Activated CD4-positive, alpha-beta T cell treated with anti-CD3 and anti-CD28 coated beads, Interleukin-2, Interleukin-6, amounts not matched to agents 100 ng/mL and 50 ng/mL, durations not matched to agents 16 hours and 8 hours (primary cell): ENCODE data around the gene NCBP3.

ENCODE experiments used
- DNase-seq: peaks from one replicate; pipeline ENCODE4 v3.0.0-alpha.2; 2020

NCBP3 gene

DNA sequence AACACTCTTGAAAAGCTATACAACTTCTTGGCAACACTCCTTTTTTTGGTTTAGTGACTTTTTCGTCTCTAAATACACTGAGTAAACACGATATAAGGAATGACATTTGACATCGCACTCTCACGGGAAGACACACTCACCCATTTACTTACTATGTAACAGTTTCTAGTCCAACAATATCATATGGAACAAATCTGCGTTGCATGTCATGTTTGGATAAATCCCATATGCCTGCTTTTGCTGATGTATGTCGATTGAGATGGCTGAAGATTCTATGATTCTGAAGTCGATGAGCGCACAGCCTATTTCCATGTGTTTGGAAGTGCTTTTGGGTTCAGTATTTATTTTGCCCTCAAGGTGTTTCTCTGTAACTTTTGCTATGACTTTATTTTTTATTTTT lies 63.3 kb downstream of the NCBP3 start:
- no peak for DNase-seq

DNA sequence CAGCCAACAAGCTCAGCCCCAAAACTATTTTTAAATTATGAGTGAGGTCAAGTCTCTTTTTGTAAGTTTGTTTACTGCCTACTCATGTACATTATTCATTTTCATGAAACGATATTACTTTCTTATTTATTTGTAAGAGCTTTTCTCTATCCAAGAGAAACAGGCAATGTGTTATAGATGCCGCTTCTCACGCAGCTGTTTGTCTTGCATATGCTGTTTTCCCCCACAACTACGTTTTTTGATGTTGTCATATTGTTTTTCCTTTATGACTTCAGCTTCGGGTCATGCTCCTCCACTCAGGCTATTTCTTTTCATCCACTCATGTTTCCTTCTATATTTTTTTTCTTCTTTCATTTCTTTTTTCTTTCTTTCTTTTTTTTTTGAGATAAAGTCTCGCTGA lies 65.1 kb downstream of the NCBP3 start:
- no peak for DNase-seq

DNA sequence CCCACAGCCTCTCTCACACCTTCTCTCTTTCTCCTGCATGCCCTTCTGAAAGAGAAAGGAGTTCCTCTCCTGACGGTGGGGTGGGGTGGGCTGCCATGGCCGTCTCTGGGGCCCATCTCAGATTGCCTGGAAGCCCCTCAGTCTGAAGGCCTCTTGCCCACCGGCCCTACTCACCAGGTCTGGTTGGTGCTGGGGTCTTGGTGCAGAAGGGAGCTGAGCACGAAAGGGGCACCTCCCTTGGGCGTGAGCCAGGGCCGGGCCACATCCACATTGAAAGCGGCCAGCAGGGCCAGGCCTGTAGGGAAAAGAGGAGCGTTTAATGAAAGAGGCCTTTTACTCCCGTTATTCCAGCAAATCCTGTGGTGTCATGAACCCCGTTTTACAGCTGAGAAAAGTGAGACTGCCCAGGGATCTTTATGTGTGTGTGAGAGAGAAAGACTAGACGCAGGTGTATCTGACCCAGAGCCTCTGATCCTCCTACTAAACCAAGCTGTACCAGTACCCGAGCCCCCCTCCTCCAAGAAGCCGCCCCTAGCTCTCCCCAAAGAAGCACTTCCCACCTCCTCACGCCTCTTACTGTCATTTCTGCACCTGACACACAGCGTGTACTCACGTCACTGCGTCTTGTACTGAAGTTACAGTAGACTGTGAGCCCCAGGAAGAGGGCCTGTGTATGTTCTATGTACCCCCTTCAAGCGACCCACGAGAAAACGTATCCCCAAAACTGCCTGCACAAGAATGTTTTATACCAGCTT lies 68.5 kb downstream of the NCBP3 start:
- DNase-seq = no peak

DNA sequence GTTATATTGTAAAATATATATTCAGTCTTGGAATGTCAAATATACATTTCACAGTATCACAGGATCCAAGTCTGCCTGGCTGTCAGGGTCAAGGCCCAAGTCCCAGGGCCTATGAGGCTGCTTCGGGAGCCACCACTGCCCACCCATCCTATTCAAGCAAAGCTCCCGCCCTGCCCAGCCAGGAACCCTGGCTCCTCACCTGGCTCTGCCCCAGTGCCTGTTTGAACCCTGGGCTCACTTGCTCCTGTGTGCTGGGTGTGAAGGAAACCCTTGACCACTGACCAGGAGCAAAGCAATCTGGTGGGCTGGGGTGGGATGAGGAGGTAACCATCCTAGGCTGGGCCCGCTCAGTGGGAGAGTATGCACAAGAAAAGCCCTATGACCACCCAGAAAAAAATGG lies 72.1 kb downstream of the NCBP3 start:
- DNase-seq = no peak

GRCh38 chr17:3773511-3773910 lies 72.5 kb downstream of the NCBP3 start:
- DNase-seq = no peak

DNA sequence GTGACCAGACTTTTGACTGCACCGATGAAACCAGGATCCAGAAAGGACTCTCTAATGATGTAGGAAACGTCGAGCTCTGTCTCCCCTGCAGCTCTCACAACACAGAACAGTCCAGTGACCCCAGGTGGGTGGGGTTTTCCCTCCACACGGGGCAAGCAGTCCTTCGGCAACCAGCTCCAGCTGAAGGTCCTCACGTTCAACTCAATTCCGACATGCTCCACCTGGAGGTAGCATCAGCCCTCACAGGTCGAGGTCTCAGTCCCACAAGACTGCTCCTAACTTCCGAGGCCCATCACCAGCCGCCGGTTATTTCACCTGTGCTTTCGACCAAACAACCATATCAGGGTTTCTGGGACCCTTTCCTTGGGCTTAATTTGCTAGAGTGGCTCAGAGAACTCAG lies 73.3 kb downstream of the NCBP3 start:
- DNase-seq = no peak

DNA sequence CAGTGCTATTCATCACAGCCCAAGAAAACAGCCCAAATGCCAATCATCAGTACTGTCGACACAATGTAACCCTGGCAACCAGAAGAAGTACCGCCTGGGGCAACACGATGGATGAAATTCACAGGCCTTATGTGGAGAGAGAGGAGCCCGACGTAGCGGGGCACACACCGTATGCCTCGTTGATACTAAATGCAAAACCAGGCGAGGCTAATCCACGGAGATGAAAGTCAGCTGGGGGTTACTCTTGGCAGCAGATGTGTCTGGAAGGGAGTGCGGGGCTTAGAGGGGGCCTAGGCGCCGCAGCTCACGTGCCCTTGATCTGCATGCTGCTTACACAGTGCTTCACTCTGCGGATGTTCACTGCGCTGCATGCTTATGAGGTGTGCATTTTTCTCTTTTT lies 74.9 kb downstream of the NCBP3 start:
- DNase-seq = no peak

DNA sequence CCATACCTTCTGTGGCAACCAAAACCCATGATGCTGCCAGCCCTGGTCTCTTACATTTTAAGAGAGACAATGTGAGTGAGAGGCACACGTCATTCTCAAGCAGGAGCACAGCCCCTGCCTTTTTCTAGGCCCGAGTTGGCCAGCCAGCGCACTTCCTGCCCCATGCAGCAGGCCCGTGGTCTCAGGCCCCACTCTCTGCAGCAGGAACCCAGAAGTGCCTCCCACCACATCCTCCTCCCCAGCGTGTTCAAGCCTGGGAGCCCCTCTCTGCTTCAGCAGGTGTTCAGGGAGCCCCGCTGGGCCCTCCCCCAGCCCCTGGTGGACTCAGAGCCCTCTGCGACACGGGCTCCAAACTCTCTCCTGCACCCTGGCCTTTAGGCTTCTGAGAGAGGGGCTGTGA lies 75.6 kb downstream of the NCBP3 start:
- DNase-seq = no peak

GRCh38 chr17:3768769-3769168 lies 77.3 kb downstream of the NCBP3 start:
- DNase-seq = no peak

DNA sequence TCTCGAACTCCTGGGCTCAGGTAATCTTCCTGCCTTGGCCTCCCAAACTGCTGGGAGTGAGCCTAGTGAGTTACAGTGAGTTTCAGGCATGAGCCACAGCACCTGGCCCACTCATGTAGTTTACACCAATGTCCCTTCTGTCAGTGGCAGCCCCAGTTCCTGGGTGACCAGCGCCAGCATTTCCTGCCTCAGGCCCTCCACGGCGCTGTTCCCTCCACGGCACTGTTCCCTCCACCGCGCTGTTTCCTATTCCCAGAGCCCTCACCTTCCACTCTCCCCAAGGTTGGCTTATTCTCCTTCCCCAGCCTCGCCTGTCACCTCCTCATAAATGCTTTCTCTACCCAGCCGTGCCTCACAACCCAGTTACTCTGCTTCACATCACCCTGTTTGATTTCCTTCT lies 77.7 kb downstream of the NCBP3 start:
- DNase-seq = no peak

- peak; percentile 66 for DNase-seq
Observed at GRCh38 chr17:3766779-3767178, 79.3 kb downstream of the NCBP3 start.

DNA sequence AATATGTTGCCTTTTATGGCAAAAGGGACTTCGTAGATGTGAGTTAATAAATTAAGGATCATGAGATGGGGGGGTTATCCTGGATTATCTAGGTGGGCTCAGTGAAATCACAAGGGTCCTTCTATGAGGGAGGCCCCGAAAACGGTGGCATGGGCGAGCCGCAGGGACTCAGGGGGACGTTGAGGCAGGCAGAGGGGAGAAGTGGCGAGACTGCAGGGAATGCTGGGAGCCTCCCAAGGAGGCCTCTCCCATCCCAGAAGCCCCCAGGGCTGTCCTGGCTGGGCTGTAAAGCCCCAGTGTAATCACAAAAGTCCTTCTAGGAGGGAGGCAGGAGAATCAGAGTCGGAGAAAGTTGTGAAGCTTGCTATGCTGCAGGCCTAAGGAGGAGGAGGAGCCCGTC lies 80.1 kb downstream of the NCBP3 start:
- DNase-seq = no peak

DNA sequence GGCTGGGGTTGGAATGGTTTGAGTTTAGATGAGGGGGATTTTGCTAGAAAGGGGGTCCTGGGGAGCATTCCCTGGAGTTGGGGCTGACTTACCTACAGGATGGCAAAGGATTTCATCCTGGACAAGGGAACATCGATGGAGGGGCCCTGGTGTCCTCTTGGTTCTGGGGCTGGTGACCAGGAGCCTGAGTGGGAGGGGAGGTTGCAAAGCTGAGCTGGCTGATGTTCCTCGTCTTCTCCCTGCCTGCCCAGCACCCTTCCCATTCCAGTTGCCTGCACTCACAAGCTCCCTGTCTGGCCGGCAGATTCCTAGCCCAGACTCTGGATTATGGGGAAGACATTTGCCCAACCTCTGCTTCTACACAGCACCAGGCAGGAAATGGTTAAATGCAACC lies 82.3 kb downstream of the NCBP3 start:
- no peak for DNase-seq

DNA sequence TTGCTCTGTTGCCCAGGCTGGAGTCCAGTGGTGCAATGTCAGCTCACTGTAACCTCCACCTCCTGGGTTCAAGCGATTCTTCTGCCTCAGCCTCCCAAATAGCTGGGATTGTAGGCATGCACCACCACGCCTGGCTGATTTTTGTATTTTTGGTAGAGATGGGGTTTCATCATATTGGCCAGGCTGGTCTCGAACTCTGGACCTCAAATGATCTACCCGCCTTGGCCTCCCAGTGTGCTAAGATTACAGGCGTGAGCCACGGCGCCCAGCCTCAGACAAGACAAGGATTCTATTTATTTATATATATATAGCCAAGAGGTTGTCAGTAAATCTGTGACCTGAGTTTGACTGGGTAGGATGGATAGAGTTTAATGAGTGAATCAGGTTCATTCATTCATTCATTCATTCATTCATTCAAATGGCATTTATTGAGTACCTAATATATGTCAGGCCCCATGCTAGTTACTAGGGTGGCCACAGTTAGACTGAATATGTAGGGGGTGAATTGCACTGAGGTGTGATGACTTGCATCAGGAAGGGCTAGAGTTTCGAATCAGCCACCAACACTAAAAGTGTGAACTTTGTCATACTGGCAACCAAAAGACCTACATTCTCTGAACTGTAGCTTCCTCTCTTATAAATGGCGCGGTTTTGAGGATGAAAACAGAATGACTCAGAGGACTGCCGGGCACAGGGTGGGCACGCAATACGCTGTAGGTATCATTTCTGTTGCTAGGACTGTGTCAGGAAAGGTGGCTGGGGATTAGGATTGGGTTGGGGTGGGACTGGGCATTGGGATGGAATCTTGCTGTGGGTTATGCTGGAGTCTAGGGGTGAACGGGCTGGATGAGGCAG lies 82.9 kb downstream of the NCBP3 start:
- DNase-seq = peak; percentile 93

DNA sequence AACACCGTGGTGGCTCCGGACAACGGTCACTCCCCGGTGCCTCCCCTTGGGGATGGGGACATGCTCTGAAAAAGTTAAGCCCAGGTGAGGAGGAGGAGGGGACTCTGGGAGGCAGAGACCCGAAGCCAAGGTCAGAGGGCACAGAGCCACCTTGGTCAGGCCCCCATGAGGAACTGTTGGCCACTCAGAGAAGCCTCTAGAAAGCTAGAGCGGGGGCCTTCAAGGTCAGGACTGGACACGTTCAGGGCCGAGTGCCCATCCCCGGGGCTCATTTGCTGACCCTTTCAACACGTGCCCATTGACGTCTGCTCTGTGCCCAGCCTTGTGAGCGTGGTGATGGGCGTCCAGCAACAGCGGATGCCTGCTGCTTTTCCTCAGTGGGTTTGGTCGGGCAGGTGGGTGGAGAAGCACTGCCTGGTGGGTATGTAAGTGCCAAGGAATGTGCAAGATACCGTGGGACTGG lies 84.1 kb downstream of the NCBP3 start:
- no peak for DNase-seq

DNA sequence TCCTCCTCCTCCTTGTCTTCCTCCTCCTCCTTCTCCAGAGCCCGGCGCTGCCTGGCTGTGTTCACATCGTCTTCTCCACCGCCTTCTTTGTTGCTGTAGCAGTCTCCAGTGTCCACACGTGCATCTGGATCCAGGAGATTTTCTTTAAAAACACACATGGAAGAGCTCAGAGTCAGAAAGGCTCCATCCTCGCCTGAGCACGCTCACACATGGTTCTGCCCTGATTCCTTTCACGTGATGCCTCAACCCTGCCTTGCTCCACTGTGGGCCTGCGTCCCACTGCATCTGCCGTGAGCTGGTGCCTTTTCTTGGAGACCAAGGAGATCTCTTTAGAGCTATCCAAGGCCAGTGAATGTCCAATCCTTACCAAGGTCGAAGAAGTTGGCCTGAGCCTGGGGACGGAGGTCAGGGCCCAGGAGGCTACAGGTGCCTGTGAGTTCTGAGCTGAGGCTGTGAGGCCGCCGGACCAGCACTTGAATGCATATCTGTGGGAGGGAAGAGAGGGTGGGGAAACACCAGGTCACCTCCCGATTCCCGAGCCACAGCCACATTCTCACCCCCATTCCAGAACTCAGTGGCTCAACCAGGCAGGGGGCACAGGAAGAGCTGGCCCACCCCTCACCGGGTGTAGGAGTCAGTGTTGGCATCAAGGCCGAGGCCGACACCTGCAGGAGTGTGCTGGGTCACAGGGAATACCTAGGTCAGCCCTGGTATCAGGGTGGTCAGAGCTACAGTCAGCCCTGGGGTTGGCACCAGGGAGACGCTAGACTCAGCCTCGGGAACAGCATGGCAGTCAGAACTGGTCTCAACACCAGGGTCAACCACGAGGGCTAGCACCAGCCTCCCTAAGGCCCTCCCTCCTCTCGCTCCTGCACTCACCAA lies 84.8 kb downstream of the NCBP3 start:
- no peak for DNase-seq

- no peak for DNase-seq
Observed at GRCh38 chr17:3759597-3760216, 86.3 kb downstream of the NCBP3 start.

DNA sequence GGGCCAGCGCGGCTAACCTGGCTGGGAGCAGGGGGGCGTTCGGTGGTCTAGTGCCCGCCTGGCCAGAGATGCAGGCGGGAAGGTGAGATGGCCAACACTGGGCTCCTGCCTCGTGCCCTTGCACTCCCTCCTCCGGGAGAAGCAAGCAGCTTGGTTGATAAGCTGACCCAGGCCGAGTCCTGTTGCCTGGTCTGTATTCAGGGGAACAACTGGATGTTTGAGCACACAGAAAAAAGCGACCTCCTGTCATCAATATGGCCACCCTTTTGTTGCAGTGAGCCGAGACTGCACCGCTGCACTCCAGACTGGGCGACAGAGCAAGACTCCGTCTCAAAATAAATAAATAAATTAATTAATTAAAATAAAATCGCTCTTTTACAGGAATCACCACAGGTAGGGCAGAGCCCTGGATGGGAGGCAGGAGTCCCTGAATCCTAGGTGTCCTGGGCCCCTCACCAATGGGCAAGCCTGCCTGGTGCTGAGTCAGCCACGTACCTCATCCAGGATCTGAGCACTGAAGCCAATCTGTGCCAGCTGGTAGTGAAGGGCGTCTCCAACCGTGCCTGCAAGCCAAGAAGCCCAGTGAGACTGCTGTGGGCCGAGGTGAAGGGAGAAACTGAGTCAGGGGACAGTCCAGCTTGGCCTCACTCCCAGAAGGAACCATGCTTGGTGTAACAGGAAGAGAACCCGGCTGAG lies 90.6 kb downstream of the NCBP3 start:
- no peak for DNase-seq

- DNase-seq = peak; percentile 73
Observed at GRCh38 chr17:3754458-3755334, 91.3 kb downstream of the NCBP3 start.

DNA sequence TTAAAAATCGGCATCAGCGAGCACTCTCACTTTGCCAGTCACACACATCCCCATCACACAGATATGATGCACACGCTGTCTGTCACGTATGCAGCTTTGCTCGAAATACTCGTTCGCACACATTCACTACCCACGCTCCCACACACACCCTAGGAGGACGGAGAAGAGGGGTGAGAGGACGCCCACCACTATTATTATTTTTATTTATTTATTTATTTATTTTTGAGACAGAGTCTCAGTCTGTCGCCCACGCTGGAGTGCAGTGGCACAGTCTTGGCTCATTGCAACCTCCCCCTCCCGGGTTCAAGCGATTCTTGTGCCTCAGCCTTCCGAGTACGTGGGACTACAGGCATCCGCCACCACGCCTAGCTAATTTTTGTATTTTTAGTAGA lies 92.0 kb downstream of the NCBP3 start:
- no peak for DNase-seq

- DNase-seq = no peak
Observed at GRCh38 chr17:3753624-3754023, 92.4 kb downstream of the NCBP3 start.
